ENCODE results near the gene PROM1.

PROM1 gene

DNA sequence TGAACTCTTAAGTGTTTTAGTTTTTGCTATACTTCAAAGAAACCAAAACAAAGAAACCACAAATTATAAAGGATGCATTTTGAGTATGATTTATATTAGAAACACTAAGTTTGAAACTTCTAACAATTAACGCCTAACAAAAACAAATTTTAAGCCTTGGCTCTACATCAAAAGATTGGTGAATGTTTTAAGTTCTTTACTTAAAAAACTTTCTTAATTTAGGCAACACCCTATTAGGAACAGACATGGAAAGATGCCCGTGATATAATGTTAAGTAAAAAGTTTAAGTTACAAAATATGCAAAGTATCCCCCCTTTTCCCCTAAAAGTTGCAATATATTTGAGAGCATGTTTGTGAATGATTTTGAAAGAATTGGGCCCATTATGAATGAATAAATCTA, 21.2 kb downstream of the PROM1 start:
- Histone ChIP-seq H3K4me3 (ENCODE audit: low read depth, low read length, poor library complexity, severe bottlenecking) (no peak overlapping the region), H3K9ac (ENCODE audit: low read length) (no peak overlapping the region), H3F3A (ENCODE audit: insufficient read depth, low read length) (no peaks in the 10 kb centered on the region), H3K4me1 (ENCODE audit: insufficient read depth, low read length, severe bottlenecking) (no peaks in the 10 kb centered on the region), H3K4me2 (ENCODE audit: low read length) (no peak overlapping the region), H4K20me1 (ENCODE audit: insufficient read depth, low read length) (no peaks in the 10 kb centered on the region), H2AFZ (ENCODE audit: low read length) (no peak overlapping the region), H3K27me3 (ENCODE audit: insufficient read depth, low read length) (no peaks in the 10 kb centered on the region), H3K36me3 (ENCODE audit: insufficient read depth, low read length) (no peaks in the 10 kb centered on the region), H3K79me2 (ENCODE audit: insufficient read depth, low read length) (no peaks in the 10 kb centered on the region), H3K9me3 (ENCODE audit: low read length) (no peaks in the 10 kb centered on the region), H3K9me2 (ENCODE audit: low read depth, low read length) (no peaks in the 10 kb centered on the region), H3K27ac (ENCODE audit: low read depth, low read length, poor library complexity, severe bottlenecking) (no peak overlapping the region)
- TF ChIP-seq CTCF (IDR thresholded peaks at IDR 0.05; ENCODE audit: low read length) (no peak), EZH2 (IDR thresholded peaks at IDR 0.05; ENCODE audit: borderline replicate concordance, low read length) (no peak)

GRCh38 chr4:16056681-16057385, 27.0 kb downstream of the PROM1 start:
- Histone ChIP-seq H3K79me2 (ENCODE audit: insufficient read depth, low read length) (no peaks in the 10 kb centered on the region), H3F3A (ENCODE audit: insufficient read depth, low read length) (no peaks in the 10 kb centered on the region), H3K4me2 (ENCODE audit: low read length) (no peak overlapping the region), H3K36me3 (ENCODE audit: insufficient read depth, low read length) (no peaks in the 10 kb centered on the region), H3K9ac (ENCODE audit: low read length) (no peak overlapping the region), H3K27me3 (ENCODE audit: insufficient read depth, low read length) (no peaks in the 10 kb centered on the region), H3K9me3 (ENCODE audit: low read length) (no peaks in the 10 kb centered on the region), H2AFZ (ENCODE audit: low read length) (no peak overlapping the region), H3K27ac (ENCODE audit: low read depth, low read length, poor library complexity, severe bottlenecking) (no peak overlapping the region), H3K4me3 (ENCODE audit: low read depth, low read length, poor library complexity, severe bottlenecking) (no peak overlapping the region), H4K20me1 (ENCODE audit: insufficient read depth, low read length) (no peaks in the 10 kb centered on the region), H3K4me1 (ENCODE audit: insufficient read depth, low read length, severe bottlenecking) (no peaks in the 10 kb centered on the region), H3K9me2 (ENCODE audit: low read depth, low read length) (no peaks in the 10 kb centered on the region)
- TF ChIP-seq EZH2 (IDR thresholded peaks at IDR 0.05; ENCODE audit: borderline replicate concordance, low read length) (no peak), CTCF (IDR thresholded peaks at IDR 0.05; ENCODE audit: low read length) (no peak)

DNA sequence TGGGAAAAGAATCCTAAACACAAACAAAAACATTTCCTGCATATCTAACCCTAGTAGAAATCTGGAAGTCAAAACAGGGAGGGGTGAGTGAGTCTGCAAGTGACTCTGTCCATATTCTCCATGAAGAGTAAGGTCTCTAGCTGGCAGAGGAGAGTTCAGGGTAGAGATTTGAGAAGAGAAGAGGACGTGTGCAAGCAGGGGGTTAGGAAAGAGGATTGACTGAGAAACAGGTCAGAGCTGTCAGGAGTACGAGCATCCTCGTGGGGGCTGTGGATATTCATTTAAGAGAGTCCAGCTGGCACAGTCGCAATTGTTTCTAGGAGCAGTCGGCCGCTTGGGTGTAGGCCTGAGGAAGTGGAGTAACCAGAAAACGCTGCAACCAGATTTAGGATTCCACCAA, 27.9 kb downstream of the PROM1 start:
- Histone ChIP-seq H3K27me3 (ENCODE audit: insufficient read depth, low read length) (no peaks in the 10 kb centered on the region), H3K9me2 (ENCODE audit: low read depth, low read length) (no peaks in the 10 kb centered on the region), H3F3A (ENCODE audit: insufficient read depth, low read length) (no peaks in the 10 kb centered on the region), H3K9ac (ENCODE audit: low read length) (no peak overlapping the region), H4K20me1 (ENCODE audit: insufficient read depth, low read length) (no peaks in the 10 kb centered on the region), H3K27ac (ENCODE audit: low read depth, low read length, poor library complexity, severe bottlenecking) (no peak overlapping the region), H3K4me1 (ENCODE audit: insufficient read depth, low read length, severe bottlenecking) (no peaks in the 10 kb centered on the region), H3K79me2 (ENCODE audit: insufficient read depth, low read length) (no peaks in the 10 kb centered on the region), H3K36me3 (ENCODE audit: insufficient read depth, low read length) (no peaks in the 10 kb centered on the region), H3K9me3 (ENCODE audit: low read length) (no peaks in the 10 kb centered on the region), H3K4me2 (ENCODE audit: low read length) (no peak overlapping the region), H2AFZ (ENCODE audit: low read length) (no peak overlapping the region), H3K4me3 (ENCODE audit: low read depth, low read length, poor library complexity, severe bottlenecking) (no peak overlapping the region)
- TF ChIP-seq EZH2 (IDR thresholded peaks at IDR 0.05; ENCODE audit: borderline replicate concordance, low read length) = no peak
- no peak for TF ChIP-seq CTCF (IDR thresholded peaks at IDR 0.05; ENCODE audit: low read length)

Data from OCI-LY1 (cell line).